Stimulated activated CD4-positive, alpha-beta T cell treated with anti-CD3 and anti-CD28 coated beads, Interleukin-12 subunit alpha, Interleukin-12 subunit beta, amount 100 ng/mL, for 24 hours (primary cell): ENCODE measurements around the gene MYEOV.

Source experiments
- DNase-seq, 2 experiments: peaks; one replicate each; pipeline ENCODE4 v3.0.0-alpha.2; 2020; ENCODE audit warnings: low read depth in 2 of 2

The MYEOV gene

DNA sequence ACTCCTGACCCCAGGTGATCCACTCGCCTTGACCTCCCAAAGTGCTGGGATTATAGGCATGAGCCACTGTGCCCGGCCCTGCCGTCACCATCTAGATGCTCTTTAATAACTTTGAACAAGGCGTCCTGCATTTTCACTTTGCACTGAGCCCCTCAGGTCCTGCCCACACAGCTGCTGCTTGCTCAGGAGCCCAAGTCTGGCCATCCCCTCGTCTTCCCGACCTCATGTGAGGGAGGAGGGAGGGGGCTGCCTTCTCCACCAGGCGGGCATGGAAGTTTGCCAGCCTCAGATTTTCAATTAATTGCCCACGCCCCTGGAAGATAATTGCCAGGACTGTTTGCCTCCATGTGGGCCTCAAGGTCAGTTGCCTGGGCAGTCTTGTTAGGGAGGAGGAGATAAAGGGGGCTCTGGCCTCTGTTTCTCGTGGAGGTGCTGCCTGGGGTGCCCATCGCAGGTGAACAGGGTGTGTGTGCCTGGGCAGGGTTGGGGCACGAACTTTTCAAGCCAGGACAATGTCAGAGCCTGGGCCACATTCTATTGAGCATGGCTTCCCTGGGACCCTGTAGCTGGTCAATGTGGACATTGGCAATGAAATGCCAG lies 27.9 kb upstream of the MYEOV start:
- no peak for DNase-seq

- no peak for DNase-seq
Measured at GRCh38 chr11:69267395-69267805, 26.6 kb upstream of the MYEOV start.

DNA sequence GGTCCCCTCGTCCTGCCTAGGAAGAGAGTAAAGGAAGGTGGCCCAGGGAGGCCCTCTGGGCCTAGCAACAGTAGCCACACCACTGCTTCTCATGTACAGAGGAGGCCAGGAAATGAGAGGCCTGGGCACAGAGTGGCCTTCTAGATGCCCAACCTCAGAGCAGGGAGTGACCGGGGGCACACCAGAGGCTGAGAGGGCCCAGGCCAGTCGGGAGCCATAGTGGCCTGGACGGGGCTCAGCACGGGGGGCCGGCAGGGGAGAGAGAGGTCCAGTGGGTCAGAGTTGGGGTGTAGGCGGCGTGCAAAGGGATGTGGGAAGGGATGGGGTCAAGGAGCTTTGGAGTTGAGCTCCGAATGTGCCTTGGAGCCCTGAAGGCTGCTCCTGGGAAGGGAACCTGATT lies 25.0 kb upstream of the MYEOV start:
- no peak for DNase-seq

DNA sequence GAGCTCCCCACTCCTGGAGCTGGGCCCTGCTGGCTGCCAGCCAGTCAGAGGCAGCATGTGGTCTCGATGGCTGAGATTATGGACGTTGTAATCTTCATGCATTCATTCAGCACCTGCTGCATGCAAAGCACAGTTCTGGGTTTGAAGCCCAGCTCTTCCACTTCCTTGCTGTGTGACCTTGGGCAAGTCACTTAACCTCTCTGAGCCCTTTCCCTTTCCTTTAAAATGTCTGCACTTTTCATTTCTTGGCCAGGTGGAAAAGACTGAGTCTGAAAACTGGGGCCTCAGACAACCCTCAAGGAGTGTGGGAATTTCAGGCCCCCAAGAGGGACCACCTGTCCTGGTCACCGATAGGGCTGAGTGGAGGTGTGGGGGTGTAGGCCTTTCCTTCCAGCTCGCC lies 24.6 kb upstream of the MYEOV start:
- no peak for DNase-seq

- DNase-seq = no peak
Measured at GRCh38 chr11:69269926-69270697, 23.8 kb upstream of the MYEOV start.

GRCh38 chr11:69270941-69271340 lies 23.0 kb upstream of the MYEOV start:
- DNase-seq = no peak

- DNase-seq = no peak
Measured at GRCh38 chr11:69272055-69272454, 21.9 kb upstream of the MYEOV start.

GRCh38 chr11:69272831-69273485 lies 21.0 kb upstream of the MYEOV start:
- DNase-seq = no peak

GRCh38 chr11:69273571-69273970 lies 20.4 kb upstream of the MYEOV start:
- DNase-seq = no peak

- DNase-seq = no peak
Measured at GRCh38 chr11:69274531-69275016, 19.4 kb upstream of the MYEOV start.

DNA sequence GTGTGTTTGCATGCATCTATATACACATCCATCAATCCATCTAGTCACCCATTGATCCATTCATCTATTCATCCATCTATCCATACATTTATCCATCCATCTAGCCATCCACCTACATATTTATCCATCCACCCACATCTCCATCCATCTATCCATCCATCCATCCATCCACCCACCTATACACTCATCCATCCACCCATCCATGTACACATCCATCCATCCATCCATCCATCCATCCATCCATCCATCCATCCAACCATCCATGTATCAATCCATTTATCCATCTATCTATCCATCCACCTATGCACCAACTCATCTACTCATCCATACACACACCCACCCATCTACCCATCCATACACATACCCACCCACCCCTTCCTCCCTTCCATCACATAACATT lies 18.8 kb upstream of the MYEOV start:
- DNase-seq = no peak

DNA sequence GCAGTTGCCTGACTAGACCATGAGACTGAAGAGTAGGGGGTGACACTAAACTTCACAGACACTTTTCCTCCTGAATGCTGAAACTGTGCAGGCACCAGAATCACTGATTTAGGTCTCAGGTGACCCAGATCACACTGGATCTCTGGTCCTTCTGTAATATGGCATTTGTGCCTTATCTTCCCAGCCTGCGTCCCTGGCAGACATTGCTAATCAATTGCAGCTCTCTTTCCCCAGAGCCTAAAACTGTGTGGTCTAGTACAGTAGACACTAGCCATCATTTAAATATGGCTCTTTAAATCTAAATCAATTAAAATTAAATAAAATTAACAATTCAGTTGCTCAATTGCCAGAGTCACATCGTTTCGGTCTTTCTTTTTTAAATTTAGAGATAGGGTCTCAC lies 17.8 kb upstream of the MYEOV start:
- no peak for DNase-seq

DNA sequence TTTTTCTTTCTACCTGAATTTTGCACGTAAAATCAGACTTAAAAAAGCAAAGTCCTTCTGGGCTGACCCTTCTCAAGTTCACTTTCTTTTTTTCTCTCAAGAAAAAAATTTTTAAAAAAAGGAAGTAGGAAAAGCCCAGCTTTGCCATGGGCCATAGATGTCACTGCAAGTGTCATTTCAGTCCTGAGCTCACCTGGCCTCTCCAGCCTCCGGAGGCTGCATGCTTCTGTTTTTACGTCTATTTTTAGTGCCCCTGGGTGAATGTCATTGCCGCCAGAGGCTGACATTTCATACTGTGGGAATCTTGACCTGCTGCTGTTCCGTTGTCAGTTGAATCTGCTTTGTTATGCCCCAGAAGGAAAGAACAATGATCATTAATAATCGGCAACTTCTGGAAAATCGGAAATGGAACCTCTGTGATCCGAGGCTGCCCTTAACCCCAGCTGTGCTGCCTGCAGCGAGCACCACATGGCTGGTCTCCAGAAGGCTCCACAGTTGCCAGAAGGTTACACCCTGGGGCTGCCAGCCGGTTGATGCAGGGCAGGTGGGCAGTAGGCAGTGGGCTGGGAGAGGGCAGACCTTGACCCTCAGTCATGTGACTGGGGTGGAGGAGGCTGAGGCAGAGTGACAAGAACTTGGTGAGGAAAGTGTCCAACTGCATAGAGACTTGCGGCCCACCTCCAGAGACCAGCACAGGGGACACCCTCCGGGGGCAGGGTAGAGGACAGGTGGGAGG lies 16.7 kb upstream of the MYEOV start:
- DNase-seq = no peak

- no peak for DNase-seq
Measured at GRCh38 chr11:69278091-69278867, 15.7 kb upstream of the MYEOV start.

- no peak for DNase-seq
Measured at GRCh38 chr11:69280451-69280850, 13.5 kb upstream of the MYEOV start.

DNA sequence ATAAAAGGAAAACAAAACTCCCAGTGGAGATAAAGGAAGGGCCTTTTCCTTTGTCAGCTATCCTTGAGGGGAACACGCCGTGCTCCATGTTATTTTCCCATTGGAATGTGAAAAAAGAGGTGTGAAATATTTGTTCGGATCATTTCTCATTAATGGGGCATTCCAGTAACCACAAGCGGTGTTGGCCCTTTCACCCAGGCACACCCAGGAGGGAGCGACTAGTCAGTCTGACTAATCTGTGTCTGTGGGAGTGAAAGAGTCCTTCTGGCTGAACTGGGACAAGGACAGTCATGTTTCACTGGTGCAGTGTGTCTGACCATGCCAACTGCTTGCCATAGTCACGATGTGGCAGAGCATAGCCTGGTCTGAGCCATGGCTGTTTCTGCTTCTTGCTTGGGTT lies 13.0 kb upstream of the MYEOV start:
- no peak for DNase-seq

DNA sequence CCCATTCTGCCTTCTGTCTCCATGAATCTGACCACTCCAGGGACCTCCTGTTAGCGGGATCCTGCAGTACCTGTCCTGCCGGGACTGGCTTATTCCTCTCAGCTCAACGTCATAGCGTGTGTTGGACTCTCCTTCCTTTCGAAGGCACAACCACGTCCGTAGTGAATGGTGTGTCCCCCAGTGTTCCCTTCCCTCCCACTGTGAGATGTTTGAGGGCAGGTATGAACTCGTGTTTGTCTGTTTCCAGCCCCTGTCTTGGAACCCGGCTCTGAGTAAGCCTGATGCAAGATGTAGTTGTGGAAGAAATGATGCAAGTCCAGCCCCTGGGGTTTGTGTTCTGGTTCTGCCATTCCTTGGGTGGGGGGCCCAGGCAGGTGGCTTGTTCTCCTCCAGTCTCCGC lies 10.5 kb upstream of the MYEOV start:
- DNase-seq = no peak

GRCh38 chr11:69284081-69284511 lies 9.9 kb upstream of the MYEOV start:
- no peak for DNase-seq

DNA sequence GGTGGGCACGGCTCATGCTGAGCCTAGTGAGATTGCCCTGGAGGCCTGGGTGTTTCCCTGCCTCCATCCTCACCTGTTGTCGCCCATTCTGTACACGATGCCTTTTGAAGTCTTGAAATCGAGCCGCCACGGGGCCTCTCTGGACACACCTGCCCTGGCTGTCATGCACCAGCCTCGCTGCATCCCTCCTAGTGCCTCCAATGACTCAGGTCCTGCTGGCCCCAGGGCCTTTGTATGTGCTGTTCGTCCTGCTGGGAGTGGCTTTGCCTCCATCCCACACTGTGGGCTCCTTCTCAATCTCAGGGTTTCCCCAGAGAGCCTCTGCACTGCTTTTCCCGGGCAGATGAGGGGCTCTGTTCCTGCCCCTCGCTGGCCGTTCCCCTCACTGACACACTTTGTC lies 8.9 kb upstream of the MYEOV start:
- no peak for DNase-seq

DNA sequence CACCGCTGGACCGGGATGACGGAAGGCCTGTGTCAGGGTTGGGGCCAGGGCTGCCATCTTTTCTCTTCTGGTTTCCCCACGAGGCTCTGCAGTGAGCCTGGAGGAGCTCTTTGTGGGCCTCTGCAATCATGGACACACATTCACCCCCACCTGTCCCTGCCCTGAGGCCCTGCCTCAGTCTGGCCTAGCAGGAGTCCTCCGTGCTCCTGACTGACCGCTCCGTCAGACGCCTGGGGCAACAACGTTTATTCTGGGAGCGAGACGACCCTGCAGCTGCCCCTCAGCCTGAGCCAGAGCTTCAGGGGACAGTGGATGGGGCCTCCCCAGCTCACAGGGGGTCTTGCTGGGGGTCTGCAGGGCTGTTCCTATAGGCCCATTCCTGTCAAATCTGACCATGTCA lies 8.2 kb upstream of the MYEOV start:
- DNase-seq = no peak
